A673 (cell line): ENCODE measurements around the gene KIF26B. TPM values are rescaled to one million over a fixed set of nuclear protein-coding genes. Genes with fewer than 3 reads are reported as not detected.
"Not testable (repeated sequence)": the region's sequence is repeated elsewhere in the genome, so short reads cannot be mapped to it uniquely, and the experiment has no call there.

ENCODE experiments used
- BruUV-seq: library from RNA; stranded (reverse); fragments of 400-500 nt; replicated peaks from 2 replicates; lab custom pipeline; 2021; lab: Mats Ljungman, UMichigan
- CTCF ChIA-PET: fragments of 300-600 bp; sonication (Branson Sonifier 250); formaldehyde crosslinking; loops from one replicate; lab custom pipeline; 2022; ENCODE audit warnings: antibody characterized with exemption; lab: Charles Lee
- POLR2A ChIA-PET: fragments of 300-600 bp; sonication (Branson Sonifier 250); formaldehyde crosslinking; loops from one replicate; lab custom pipeline; 2022; ENCODE audit warnings: antibody characterized with exemption; ENCODE audit not compliant: low non-redundant PET; lab: Charles Lee
- DNase-seq: peaks from one replicate; pipeline ENCODE4 v3.0.0-alpha.2; 2015; ENCODE audit warnings: low spot score
- H3K27ac ChIP-seq: fragments of 200-600 bp; sonication (generic); 2 replicates; pipeline ENCODE4 v1.5.1; 2016; ENCODE audit warnings: mixed run types, low read depth, mild to moderate bottlenecking, mixed read lengths, antibody characterized with exemption, low read length; ENCODE audit not compliant: poor library complexity, severe bottlenecking
- H3K27me3 ChIP-seq: fragments of 200-600 bp; sonication (generic); replicated peaks from 2 replicates; pipeline ENCODE4 v1.6.1; 2017; ENCODE audit warnings: mixed run types, low read depth, mild to moderate bottlenecking, mixed read lengths, antibody characterized with exemption, low read length; ENCODE audit not compliant: insufficient read depth, poor library complexity
- H3K36me3 ChIP-seq: fragments of 200-600 bp; sonication (generic); 2 replicates; pipeline ENCODE4 v1.6.1; 2016; ENCODE audit warnings: mixed run types, mild to moderate bottlenecking, mixed read lengths, antibody characterized with exemption, low read length; ENCODE audit not compliant: insufficient read depth, poor library complexity, severe bottlenecking
- H3K4me1 ChIP-seq: fragments of 200-600 bp; sonication (generic); 2 replicates; pipeline ENCODE4 v1.6.1; 2017; ENCODE audit warnings: mixed run types, mild to moderate bottlenecking, mixed read lengths, antibody characterized with exemption, low read length; ENCODE audit not compliant: insufficient read depth, poor library complexity, severe bottlenecking
- H3K4me3 ChIP-seq: fragments of 200-600 bp; sonication (generic); 2 replicates; pipeline ENCODE4 v1.5.1; 2016; ENCODE audit warnings: low read depth, mixed run types, mild to moderate bottlenecking, mixed read lengths, low read length; ENCODE audit not compliant: poor library complexity, severe bottlenecking
- H3K9me3 ChIP-seq: fragments of 200-600 bp; sonication (generic); 2 replicates; pipeline ENCODE4 v1.6.1; 2016; ENCODE audit warnings: mixed run types, low read depth, mild to moderate bottlenecking, mixed read lengths, antibody characterized with exemption, low read length; ENCODE audit not compliant: poor library complexity, severe bottlenecking
- EZH2 ChIP-seq: fragments of 200-600 bp; sonication (generic); IDR thresholded peaks from 2 replicates; pipeline ENCODE4 v1.6.1; 2017; ENCODE audit warnings: borderline replicate concordance, low read depth, mild to moderate bottlenecking, mixed read lengths, antibody characterized with exemption, low read length; ENCODE audit not compliant: poor library complexity, severe bottlenecking
- intact Hi-C: fragments of 100-400 bp; cut with micrococcal nuclease; formaldehyde crosslinking; loops from one replicate; pipeline ENCODE4 v1.10.0; 2022; ENCODE audit not compliant: unreplicated experiment
- total RNA-seq: library from RNA; stranded (reverse); gene quantifications from 2 replicates; pipeline ENCODE4 v1.2.3, GENCODE V29; 2021
- TF ChIP-seq, protein P1 (sequence below): fragments of 300-800, 200-600 bp; sonication (generic); conservative IDR thresholded peaks from 2 replicates; pipeline ENCODE4 v1.5.1; 2017; ENCODE audit warnings: low read depth, mild to moderate bottlenecking, antibody characterized with exemption, low read length, moderate library complexity, mixed read lengths

The KIF26B gene
- total RNA-seq, 1 experiment from 2014 or later, result not detected

DNA sequence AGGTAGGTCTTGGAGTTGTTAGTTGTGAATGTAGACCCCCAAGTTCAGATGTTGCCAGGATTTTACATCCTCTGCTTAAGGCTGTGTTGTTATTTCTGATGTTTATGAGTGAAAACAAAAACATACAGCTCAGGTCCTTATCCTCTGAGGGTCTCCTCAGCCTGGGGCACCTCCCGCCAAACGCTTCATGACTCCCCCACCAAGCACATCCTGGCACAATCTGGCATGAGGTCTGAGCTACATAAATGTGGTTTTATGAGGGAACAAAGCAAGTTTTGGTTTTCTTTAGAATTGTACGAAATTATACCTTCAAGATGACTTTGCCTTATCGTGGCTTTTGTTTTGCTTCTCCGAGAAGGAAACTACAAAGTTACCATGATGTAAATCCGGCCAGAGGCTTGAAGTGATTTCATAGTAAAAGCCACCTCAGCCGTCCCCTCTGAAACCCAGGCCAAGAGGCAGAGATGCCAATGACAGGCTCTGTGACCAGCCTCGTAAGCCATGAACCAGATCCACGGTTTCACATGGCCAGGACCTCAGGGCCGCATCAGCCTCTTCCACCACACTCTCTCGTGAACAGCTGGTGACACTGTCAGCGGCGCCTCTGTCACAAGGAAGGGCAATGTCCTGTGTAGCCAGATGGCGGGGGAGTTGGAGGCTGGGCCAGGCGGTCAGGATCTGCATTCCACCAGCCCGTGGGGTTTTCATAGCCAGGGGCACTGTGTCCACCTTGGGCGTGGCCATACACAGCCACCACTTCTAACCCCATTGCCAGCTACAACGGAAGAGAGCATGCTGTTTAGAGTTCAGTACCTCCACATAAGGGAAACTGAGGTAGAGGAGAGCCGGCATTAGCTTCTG, 199.4 kb downstream of the KIF26B start:
- Histone ChIP-seq H3K27ac (no peak overlapping the region), H3K4me1 (no peaks in the 10 kb centered on the region), H3K9me3 (no peaks in the 10 kb centered on the region), H3K27me3 (peaks cover 12% of the 10 kb centered on the region), H3K4me3 (no peak overlapping the region), H3K36me3 (no peaks in the 10 kb centered on the region)
- CTCF ChIA-PET, result no interaction called here
- intact Hi-C loops, result no loop called here
- TF ChIP-seq, protein P1, sequence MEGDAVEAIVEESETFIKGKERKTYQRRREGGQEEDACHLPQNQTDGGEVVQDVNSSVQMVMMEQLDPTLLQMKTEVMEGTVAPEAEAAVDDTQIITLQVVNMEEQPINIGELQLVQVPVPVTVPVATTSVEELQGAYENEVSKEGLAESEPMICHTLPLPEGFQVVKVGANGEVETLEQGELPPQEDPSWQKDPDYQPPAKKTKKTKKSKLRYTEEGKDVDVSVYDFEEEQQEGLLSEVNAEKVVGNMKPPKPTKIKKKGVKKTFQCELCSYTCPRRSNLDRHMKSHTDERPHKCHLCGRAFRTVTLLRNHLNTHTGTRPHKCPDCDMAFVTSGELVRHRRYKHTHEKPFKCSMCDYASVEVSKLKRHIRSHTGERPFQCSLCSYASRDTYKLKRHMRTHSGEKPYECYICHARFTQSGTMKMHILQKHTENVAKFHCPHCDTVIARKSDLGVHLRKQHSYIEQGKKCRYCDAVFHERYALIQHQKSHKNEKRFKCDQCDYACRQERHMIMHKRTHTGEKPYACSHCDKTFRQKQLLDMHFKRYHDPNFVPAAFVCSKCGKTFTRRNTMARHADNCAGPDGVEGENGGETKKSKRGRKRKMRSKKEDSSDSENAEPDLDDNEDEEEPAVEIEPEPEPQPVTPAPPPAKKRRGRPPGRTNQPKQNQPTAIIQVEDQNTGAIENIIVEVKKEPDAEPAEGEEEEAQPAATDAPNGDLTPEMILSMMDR, result no peak
- TF ChIP-seq EZH2, result no peak
- BruUV-seq, result no TSS peak
- no peak for DNase-seq
- POLR2A ChIA-PET, result no interaction called here

DNA sequence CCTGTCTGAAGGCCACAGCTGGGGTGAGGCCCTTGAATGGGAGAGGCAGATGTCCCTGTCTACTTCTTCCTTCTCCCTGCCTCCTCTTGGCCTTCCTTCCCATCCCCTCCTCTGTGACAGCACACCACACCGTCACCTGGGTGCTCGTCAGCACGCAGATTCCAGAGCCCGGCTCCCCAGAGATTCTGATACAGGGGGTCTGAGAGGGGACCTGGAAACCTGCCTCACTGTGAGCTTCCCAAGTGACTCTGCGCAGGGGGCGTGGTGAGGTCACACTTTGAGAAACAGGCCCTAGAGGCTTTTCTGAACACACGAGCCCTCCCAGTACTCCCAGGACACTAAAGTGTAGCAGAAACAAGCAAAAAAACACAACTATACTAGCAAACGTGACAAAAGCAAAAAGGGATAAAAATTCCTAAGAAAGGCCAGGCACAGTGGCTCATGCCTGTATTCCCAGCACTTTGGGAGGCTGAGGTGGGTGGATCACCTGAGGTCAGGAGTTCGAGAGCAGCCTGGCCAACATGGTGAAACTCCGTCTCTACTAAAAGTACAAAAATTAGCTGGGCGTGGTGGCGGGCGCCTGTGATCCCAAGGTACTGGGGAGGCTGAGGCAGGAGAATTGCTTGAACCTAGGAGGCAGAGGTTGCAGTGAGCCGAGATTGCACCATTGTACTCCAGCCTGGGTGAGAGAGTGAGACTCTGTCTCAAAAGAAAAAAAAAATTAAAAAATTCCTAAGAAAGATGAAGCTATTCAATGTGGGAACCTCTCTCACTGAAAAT, 201.3 kb downstream of the KIF26B start:
- H3K4me1 ChIP-seq, BruUV-seq, intact Hi-C loops, H3K27me3 ChIP-seq, H3K4me3 ChIP-seq, H3K27ac ChIP-seq, DNase-seq, POLR2A ChIA-PET, H3K36me3 ChIP-seq, CTCF ChIA-PET, H3K9me3 ChIP-seq: not testable (repeated sequence)

DNA sequence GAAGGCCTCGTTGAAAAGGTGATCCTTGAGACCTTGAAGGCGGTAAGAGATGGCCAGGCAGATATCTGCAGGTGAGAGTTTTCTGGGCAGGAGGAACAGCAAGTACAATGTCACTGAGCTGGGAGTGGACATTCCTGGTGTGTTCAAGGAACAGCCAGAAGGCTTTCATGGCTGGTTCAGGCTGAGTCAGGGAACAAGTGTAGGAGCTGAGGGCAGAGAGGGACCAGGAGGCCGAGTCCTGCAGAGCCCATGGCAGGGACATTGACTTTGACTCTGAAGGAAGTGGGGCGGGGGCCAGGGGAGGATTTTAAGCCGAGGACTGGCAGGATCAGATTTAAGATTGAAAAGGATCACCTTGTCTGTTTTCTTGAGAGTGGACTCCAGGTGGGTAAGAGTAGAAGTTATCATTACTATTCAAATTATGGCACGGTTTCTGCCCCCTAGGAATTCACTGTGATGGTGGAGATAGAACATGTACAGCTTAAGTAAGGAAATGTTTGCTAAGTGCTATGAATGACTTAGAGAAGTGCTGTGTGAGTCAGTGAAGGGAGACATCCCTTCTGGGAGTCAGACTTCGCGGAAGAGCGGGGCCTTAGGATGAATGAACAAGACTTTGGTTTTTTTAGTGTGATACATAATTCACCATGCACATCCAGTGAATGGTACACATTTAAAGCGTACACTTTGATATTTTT, 202.3 kb downstream of the KIF26B start:
- intact Hi-C loops, result no loop called here
- Histone ChIP-seq H3K27ac (no peak overlapping the region), H3K27me3 (no peaks in the 10 kb centered on the region), H3K4me1 (no peaks in the 10 kb centered on the region), H3K36me3 (no peaks in the 10 kb centered on the region), H3K9me3 (no peaks in the 10 kb centered on the region), H3K4me3 (no peak overlapping the region)
- POLR2A ChIA-PET, result no interaction called here
- CTCF ChIA-PET, result no interaction called here
- DNase-seq, result no peak
- TF ChIP-seq, protein P1, result no peak
- TF ChIP-seq EZH2, result no peak
- BruUV-seq, result no TSS peak

DNA sequence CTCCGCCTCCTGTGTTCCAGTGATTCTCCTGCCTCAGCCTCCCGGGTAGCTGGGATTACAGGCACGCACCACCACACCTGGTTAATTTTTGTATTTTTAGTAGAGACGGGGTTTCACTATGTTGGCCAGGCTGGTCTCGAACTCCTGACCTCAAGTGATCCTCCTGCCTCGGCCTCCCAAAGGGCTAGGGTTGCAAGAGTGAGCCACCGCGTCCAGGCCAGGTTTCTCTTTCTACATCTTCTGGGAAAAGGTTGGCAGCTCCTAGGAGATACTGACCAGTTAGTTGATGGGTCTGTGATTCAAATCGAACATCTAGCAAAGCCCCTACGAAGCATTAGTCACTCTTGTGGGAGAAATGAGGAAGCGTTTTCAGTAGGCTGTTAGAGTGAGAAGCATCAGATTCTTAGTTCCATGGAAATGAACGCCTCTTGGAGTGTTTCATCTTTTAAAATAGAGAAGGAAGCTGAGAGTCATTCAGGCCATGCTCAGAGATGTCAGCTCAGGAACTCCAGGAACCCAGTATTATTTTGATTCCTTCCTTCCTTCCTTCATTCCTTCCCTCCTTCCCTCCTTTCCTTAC, 204.4 kb downstream of the KIF26B start:
- CTCF ChIA-PET, DNase-seq, H3K36me3 ChIP-seq, H3K9me3 ChIP-seq, H3K4me1 ChIP-seq, H3K27me3 ChIP-seq, POLR2A ChIA-PET, BruUV-seq, H3K4me3 ChIP-seq, intact Hi-C loops, H3K27ac ChIP-seq: not testable (repeated sequence)
